ENCODE measurements around the gene LMNB1.
"Not testable (repeated sequence)": the region's sequence is repeated elsewhere in the genome, so short reads cannot be mapped to it uniquely, and the experiment has no call there.

LMNB1 gene

DNA sequence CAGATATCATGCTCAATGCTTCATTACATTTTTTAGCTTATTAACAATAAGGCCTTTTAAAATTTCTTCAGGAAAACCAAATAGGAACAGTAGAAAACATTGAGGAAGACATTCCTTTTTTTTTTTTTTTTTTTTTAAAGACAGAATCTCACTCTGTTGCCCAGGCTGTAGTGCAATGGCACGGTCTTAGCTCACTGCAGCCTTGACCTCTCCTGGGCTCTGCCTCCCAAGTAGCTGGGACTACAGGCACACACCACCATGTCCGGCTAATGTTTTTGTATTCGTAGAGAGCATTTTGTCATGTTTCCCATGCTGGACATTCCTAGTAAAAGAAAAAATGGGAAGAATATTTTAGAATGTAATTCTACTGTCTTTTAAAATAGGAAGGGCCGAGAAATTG lies 60.3 kb downstream of the LMNB1 start:
- Histone ChIP-seq H3K27me3 (ENCODE audit: insufficient read depth, poor library complexity, severe bottlenecking) (no peaks in the 10 kb centered on the region), H3K27ac (replicated peaks) (no peak overlapping the region), H3K4me3 (replicated peaks; ENCODE audit: insufficient read depth, low read length) (no peak overlapping the region)
- no peak for DNase-seq (ENCODE audit: low read depth in 1 of 2, low spot score in 1 of 2)
- no peak for TF ChIP-seq POLR2AphosphoS5 (IDR thresholded peaks at IDR 0.05; ENCODE audit: low read depth)

DNA sequence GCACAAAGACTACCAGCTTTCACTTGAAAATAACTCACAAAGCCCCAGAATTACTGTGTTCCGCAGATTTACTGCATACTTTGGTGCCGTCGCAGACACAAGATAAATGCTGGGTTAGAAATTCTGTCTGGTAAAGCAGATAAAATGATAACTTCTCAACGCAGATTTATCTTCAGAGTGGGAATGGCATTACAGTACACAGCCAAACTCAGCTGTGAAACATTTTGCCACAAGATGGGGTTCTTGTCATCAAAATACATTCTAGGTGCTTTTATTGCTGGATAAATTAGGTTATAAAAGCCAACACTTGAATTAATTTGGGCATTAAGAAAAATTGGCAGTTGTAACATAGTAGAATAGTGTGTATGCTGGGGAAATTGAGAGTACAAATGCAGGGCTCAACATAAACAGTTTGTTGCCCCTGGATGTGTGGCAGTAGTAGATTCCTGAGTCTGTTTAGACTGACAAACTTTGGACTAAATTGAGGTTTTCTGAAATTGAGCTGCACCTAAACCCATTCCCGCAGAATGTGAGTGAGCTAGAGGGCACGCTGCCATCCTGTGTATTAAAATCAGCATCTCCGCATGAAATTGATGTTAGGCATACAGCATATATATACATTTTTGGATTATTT lies 61.1 kb downstream of the LMNB1 start:
- no peak overlapping the region for H3K4me3 ChIP-seq (replicated peaks; ENCODE audit: insufficient read depth, low read length)
- DNase-seq (ENCODE audit: low read depth in 1 of 2, low spot score in 1 of 2): no peak
- no peak overlapping the region for H3K27ac ChIP-seq (replicated peaks)
- no peaks in the 10 kb centered on the region for H3K27me3 ChIP-seq (ENCODE audit: insufficient read depth, poor library complexity, severe bottlenecking)
- TF ChIP-seq, protein P1, sequence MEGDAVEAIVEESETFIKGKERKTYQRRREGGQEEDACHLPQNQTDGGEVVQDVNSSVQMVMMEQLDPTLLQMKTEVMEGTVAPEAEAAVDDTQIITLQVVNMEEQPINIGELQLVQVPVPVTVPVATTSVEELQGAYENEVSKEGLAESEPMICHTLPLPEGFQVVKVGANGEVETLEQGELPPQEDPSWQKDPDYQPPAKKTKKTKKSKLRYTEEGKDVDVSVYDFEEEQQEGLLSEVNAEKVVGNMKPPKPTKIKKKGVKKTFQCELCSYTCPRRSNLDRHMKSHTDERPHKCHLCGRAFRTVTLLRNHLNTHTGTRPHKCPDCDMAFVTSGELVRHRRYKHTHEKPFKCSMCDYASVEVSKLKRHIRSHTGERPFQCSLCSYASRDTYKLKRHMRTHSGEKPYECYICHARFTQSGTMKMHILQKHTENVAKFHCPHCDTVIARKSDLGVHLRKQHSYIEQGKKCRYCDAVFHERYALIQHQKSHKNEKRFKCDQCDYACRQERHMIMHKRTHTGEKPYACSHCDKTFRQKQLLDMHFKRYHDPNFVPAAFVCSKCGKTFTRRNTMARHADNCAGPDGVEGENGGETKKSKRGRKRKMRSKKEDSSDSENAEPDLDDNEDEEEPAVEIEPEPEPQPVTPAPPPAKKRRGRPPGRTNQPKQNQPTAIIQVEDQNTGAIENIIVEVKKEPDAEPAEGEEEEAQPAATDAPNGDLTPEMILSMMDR (IDR thresholded peaks at IDR 0.05; ENCODE audit: insufficient read depth, low read length): no peak
- TF ChIP-seq, protein P2, sequence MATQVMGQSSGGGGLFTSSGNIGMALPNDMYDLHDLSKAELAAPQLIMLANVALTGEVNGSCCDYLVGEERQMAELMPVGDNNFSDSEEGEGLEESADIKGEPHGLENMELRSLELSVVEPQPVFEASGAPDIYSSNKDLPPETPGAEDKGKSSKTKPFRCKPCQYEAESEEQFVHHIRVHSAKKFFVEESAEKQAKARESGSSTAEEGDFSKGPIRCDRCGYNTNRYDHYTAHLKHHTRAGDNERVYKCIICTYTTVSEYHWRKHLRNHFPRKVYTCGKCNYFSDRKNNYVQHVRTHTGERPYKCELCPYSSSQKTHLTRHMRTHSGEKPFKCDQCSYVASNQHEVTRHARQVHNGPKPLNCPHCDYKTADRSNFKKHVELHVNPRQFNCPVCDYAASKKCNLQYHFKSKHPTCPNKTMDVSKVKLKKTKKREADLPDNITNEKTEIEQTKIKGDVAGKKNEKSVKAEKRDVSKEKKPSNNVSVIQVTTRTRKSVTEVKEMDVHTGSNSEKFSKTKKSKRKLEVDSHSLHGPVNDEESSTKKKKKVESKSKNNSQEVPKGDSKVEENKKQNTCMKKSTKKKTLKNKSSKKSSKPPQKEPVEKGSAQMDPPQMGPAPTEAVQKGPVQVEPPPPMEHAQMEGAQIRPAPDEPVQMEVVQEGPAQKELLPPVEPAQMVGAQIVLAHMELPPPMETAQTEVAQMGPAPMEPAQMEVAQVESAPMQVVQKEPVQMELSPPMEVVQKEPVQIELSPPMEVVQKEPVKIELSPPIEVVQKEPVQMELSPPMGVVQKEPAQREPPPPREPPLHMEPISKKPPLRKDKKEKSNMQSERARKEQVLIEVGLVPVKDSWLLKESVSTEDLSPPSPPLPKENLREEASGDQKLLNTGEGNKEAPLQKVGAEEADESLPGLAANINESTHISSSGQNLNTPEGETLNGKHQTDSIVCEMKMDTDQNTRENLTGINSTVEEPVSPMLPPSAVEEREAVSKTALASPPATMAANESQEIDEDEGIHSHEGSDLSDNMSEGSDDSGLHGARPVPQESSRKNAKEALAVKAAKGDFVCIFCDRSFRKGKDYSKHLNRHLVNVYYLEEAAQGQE (IDR thresholded peaks at IDR 0.05; ENCODE audit: insufficient replicate concordance, low read depth): no peak
- no peak for TF ChIP-seq SPI1 (IDR thresholded peaks at IDR 0.05; ENCODE audit: borderline replicate concordance, low read depth)
- TF ChIP-seq POLR2AphosphoS5 (IDR thresholded peaks at IDR 0.05; ENCODE audit: low read depth): no peak
- TF ChIP-seq GABPA (IDR thresholded peaks at IDR 0.05; ENCODE audit: low read depth): no peak

DNA sequence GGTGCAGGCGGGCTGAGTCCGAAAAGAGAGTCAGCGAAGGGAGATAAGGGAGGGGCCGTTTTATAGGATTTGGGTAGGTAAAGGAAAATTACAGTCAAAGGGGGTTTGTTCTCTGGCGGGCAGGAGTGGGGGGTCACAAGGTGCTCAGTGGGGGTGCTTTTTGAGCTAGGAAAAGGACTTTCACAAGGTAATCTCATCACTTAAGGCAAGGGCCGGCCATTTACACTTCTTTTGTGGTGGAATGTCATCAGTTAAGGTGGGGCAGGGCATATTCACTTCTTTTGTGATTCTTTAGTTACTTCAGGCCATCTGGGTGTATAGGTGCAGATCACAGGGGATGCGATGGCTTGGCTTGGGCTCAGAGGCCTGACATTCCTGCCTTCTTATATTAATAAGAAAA lies 62.5 kb downstream of the LMNB1 start:
- not testable (repeated sequence) for H3K4me3 ChIP-seq (replicated peaks; ENCODE audit: insufficient read depth, low read length); H3K27ac ChIP-seq (replicated peaks); H3K27me3 ChIP-seq (ENCODE audit: insufficient read depth, poor library complexity, severe bottlenecking); DNase-seq (ENCODE audit: low read depth in 1 of 2, low spot score in 1 of 2)

DNA sequence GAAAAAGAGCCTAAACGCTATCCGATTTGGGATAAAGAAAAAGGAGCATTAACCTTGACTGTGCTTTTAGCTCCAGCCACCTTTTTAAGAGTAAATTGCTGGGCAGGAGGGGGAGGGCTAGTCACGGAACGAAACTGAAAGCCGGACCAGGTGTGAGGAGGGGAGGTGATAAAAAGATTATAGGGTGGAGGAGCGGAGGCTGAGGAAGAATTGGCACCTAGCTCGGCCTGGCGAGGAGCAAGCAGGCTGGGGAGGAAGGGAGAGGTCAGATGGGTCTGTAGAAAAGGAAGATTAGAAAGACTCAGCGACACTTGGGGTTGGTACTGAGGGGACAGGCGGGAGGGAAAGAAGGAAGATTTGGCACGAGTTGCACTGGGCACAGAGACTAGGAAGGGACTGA lies 66.4 kb downstream of the LMNB1 start:
- not testable (repeated sequence) for DNase-seq (ENCODE audit: low read depth in 1 of 2, low spot score in 1 of 2); H3K27ac ChIP-seq (replicated peaks); H3K4me3 ChIP-seq (replicated peaks; ENCODE audit: insufficient read depth, low read length); H3K27me3 ChIP-seq (ENCODE audit: insufficient read depth, poor library complexity, severe bottlenecking)

DNA sequence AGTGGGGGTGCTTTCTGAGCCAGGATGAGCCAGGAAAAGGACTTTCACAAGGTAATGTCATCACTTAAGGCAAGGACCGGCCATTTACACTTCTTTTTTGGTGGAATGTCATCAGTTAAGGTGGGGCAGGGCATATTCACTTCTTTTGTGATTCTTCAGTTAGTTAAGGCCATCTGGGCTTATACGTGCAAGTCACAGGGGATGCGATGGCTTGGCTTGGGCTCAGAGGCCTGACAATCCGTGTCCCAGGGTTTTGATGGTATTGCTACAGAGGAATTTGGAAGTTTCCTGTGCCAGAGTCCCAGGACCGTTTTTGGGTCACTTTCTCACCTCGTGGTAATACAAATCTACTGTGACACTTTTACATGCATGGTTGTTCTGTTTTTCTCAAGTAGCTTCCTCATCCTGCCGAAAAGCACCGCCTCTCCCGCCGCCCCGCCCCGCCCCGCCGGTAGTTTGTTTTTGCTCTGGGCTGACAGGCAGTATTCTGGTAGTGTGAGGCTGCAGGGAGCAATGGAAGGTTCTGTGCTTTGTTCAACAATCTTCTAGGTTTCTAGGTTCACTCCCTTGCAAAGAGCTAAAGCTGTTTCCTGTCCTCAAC lies 68.6 kb downstream of the LMNB1 start:
- not testable (repeated sequence) for H3K4me3 ChIP-seq (replicated peaks; ENCODE audit: insufficient read depth, low read length); H3K27me3 ChIP-seq (ENCODE audit: insufficient read depth, poor library complexity, severe bottlenecking); H3K27ac ChIP-seq (replicated peaks)
- DNase-seq (ENCODE audit: low read depth in 1 of 2, low spot score in 1 of 2): peak in 1 of 2 experiments; percentile 65

DNA sequence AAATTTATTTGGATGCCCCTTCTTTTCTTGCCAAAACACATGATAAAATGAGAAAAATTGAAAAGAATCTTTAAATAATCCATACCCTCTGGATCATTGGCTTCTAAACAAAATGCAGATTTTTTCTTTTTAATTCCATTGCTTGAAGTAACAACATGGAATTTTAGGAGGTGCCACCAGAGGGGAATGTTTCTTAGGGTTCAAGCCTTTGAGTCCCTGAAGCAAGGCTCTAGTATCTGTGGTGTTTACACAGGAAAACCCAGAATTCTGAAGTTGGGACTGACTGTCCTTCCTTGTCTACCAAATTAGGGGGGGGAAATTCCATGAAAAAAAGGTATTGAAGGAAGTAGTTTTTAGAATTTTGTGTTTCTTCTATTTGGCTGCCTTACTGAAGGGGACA lies 69.4 kb downstream of the LMNB1 start:
- DNase-seq (ENCODE audit: low read depth in 1 of 2, low spot score in 1 of 2): no peak
- Histone ChIP-seq H3K27ac (replicated peaks) (no peak overlapping the region), H3K4me3 (replicated peaks; ENCODE audit: insufficient read depth, low read length) (no peak overlapping the region), H3K27me3 (ENCODE audit: insufficient read depth, poor library complexity, severe bottlenecking) (no peaks in the 10 kb centered on the region)
- no peak for TF ChIP-seq GABPA (IDR thresholded peaks at IDR 0.05; ENCODE audit: low read depth)
- TF ChIP-seq POLR2AphosphoS5 (IDR thresholded peaks at IDR 0.05; ENCODE audit: low read depth): no peak
- no peak for TF ChIP-seq SPI1 (IDR thresholded peaks at IDR 0.05; ENCODE audit: borderline replicate concordance, low read depth)
- TF ChIP-seq, protein P2 (IDR thresholded peaks at IDR 0.05; ENCODE audit: insufficient replicate concordance, low read depth): no peak
